OCI-LY1 (cell line): ENCODE measurements around the gene PAX8.
"Not testable (repeated sequence)": the region's sequence is repeated elsewhere in the genome, so short reads cannot be mapped to it uniquely, and the experiment has no call there.

Experiments used
- H2AFZ ChIP-seq: fragments of 200-600 bp; sonication (generic), shearing (Covaris generic); 2 replicates; pipeline ENCODE4 v1.6.0; 2014; ENCODE audit warnings: antibody characterized with exemption, mild to moderate bottlenecking, low read length
- H3F3A ChIP-seq: fragments of 200-600 bp; sonication (generic), shearing (Covaris generic); 2 replicates; pipeline ENCODE4 v1.6.0; 2014; ENCODE audit warnings: mild to moderate bottlenecking, antibody characterized with exemption, low read length, moderate library complexity; ENCODE audit not compliant: insufficient read depth
- H3K27ac ChIP-seq: fragments of 200-600 bp; sonication (generic); 2 replicates; pipeline ENCODE4 v1.5.1; 2014; ENCODE audit warnings: low read length, mixed run types, mild to moderate bottlenecking, low read depth; ENCODE audit not compliant: poor library complexity, severe bottlenecking
- H3K27me3 ChIP-seq: fragments of 200-600 bp; sonication (generic); 2 replicates; pipeline ENCODE4 v1.6.0; 2014; ENCODE audit warnings: antibody characterized with exemption, mild to moderate bottlenecking, low read length, moderate library complexity; ENCODE audit not compliant: insufficient read depth
- H3K36me3 ChIP-seq: fragments of 200-600 bp; sonication (generic); 2 replicates; pipeline ENCODE4 v1.6.1; 2014; ENCODE audit warnings: mild to moderate bottlenecking, antibody characterized with exemption, low read length, moderate library complexity, mixed read lengths; ENCODE audit not compliant: insufficient read depth
- H3K4me1 ChIP-seq: fragments of 200-600 bp; sonication (generic); 2 replicates; pipeline ENCODE4 v1.5.1; 2014; ENCODE audit warnings: mild to moderate bottlenecking, low read length, moderate library complexity; ENCODE audit not compliant: insufficient read depth, severe bottlenecking
- H3K4me2 ChIP-seq: fragments of 200-600 bp; sonication (generic), shearing (Covaris generic); 2 replicates; pipeline ENCODE4 v1.6.1; 2014; ENCODE audit warnings: low read length
- H3K4me3 ChIP-seq: fragments of 200-600 bp; sonication (generic); 2 replicates; pipeline ENCODE4 v1.5.1; 2014; ENCODE audit warnings: low read length, low read depth, mild to moderate bottlenecking, mixed read lengths; ENCODE audit not compliant: poor library complexity, severe bottlenecking
- H3K79me2 ChIP-seq: fragments of 200-600 bp; shearing (Covaris generic); 2 replicates; pipeline ENCODE4 v1.6.1; 2016; ENCODE audit warnings: mixed run types, low read length, mixed read lengths; ENCODE audit not compliant: insufficient read depth
- H3K9ac ChIP-seq: fragments of 200-600 bp; sonication (generic), shearing (Covaris generic); 2 replicates; pipeline ENCODE4 v1.6.1; 2014; ENCODE audit warnings: mild to moderate bottlenecking, low read length, mixed read lengths
- H3K9me2 ChIP-seq: fragments of 200-600 bp; sonication (generic), shearing (Covaris generic); 2 replicates; pipeline ENCODE4 v1.6.1; 2014; ENCODE audit warnings: low read depth, mild to moderate bottlenecking, low read length, mixed read lengths
- H3K9me3 ChIP-seq: fragments of 200-600 bp; shearing (Covaris generic); 2 replicates; pipeline ENCODE4 v1.6.1; 2014; ENCODE audit warnings: low read length, mixed read lengths
- H4K20me1 ChIP-seq: fragments of 200-600 bp; sonication (generic), shearing (Covaris generic); 2 replicates; pipeline ENCODE4 v1.6.0; 2016; ENCODE audit warnings: mild to moderate bottlenecking, low read length; ENCODE audit not compliant: insufficient read depth
- EZH2 ChIP-seq: fragments of 200-600 bp; sonication (generic), shearing (Covaris generic); IDR thresholded peaks from 2 replicates; pipeline ENCODE4 v1.8.0; 2017; ENCODE audit warnings: borderline replicate concordance, mixed run types, mild to moderate bottlenecking, antibody characterized with exemption, low read length, moderate library complexity, mixed read lengths
- TF ChIP-seq, protein P1 (sequence below): fragments of 200-600 bp; sonication (generic), shearing (Covaris generic); IDR thresholded peaks from 2 replicates; pipeline ENCODE4 v1.5.1; 2017; ENCODE audit warnings: mild to moderate bottlenecking, antibody characterized with exemption, low read length, moderate library complexity, mixed read lengths

The PAX8 gene

GRCh38 chr2:113236367-113237159 is 42.2 kb downstream of the PAX8 start:
- no peak overlapping the region for H3K9ac ChIP-seq

GRCh38 chr2:113235347-113236226 is 43.1 kb downstream of the PAX8 start:
- not testable (repeated sequence) for H3K4me3 ChIP-seq, H3K79me2 ChIP-seq, H3K9me2 ChIP-seq, H3K4me1 ChIP-seq, H3K27me3 ChIP-seq, H3K4me2 ChIP-seq, H3K9me3 ChIP-seq, H4K20me1 ChIP-seq, H3K27ac ChIP-seq, H3K9ac ChIP-seq, H2AFZ ChIP-seq, H3K36me3 ChIP-seq, H3F3A ChIP-seq

More at GRCh38 chr2:113236367-113237159, 42.2 kb downstream of the PAX8 start:
- Histone ChIP-seq H3K27me3 (peaks cover 4% of the 10 kb centered on the region; the same call in 1 of the 2 replicates), H2AFZ (no peak overlapping the region), H3F3A (no peaks in the 10 kb centered on the region), H3K36me3 (no peaks in the 10 kb centered on the region), H3K9me2 (no peaks in the 10 kb centered on the region), H3K4me1 (no peaks in the 10 kb centered on the region), H3K4me3 (no peak overlapping the region), H4K20me1 (no peaks in the 10 kb centered on the region), H3K4me2 (no peak overlapping the region), H3K9me3 (no peaks in the 10 kb centered on the region), H3K79me2 (no peaks in the 10 kb centered on the region), H3K27ac (no peak overlapping the region)
- TF ChIP-seq, protein P1, sequence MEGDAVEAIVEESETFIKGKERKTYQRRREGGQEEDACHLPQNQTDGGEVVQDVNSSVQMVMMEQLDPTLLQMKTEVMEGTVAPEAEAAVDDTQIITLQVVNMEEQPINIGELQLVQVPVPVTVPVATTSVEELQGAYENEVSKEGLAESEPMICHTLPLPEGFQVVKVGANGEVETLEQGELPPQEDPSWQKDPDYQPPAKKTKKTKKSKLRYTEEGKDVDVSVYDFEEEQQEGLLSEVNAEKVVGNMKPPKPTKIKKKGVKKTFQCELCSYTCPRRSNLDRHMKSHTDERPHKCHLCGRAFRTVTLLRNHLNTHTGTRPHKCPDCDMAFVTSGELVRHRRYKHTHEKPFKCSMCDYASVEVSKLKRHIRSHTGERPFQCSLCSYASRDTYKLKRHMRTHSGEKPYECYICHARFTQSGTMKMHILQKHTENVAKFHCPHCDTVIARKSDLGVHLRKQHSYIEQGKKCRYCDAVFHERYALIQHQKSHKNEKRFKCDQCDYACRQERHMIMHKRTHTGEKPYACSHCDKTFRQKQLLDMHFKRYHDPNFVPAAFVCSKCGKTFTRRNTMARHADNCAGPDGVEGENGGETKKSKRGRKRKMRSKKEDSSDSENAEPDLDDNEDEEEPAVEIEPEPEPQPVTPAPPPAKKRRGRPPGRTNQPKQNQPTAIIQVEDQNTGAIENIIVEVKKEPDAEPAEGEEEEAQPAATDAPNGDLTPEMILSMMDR: no peak
- no peak for TF ChIP-seq EZH2

- Histone ChIP-seq H2AFZ (no peak overlapping the region), H3K4me3 (no peak overlapping the region), H3K9ac (no peak overlapping the region), H3K4me2 (no peak overlapping the region), H4K20me1 (no peaks in the 10 kb centered on the region), H3K9me2 (no peaks in the 10 kb centered on the region), H3K36me3 (no peaks in the 10 kb centered on the region), H3K4me1 (no peaks in the 10 kb centered on the region), H3K79me2 (no peaks in the 10 kb centered on the region), H3K27ac (no peak overlapping the region), H3K9me3 (no peaks in the 10 kb centered on the region), H3K27me3 (no peaks in the 10 kb centered on the region; the same call in 1 of the 2 replicates), H3F3A (no peaks in the 10 kb centered on the region)
- TF ChIP-seq EZH2: no peak
- TF ChIP-seq, protein P1: no peak
These were observed 43.9 kb downstream of the PAX8 start for GRCh38 chr2:113234721-113235346.
